ENCODE measurements around the gene TAF10.

- TF ChIP-seq POLR2A (IDR thresholded peaks at IDR 0.05) (no peak), CTCF (IDR thresholded peaks at IDR 0.05) (no peak)
These were observed 37.0 kb downstream of the TAF10 start for GRCh38 chr11:6574816-6575715.
